GM23338 (cell line): ENCODE measurements around the gene ADAM17. TPM values are rescaled to one million over a fixed set of nuclear protein-coding genes. Genes with fewer than 3 reads are reported as not detected.

Experiments
- ATAC-seq: fragments of 200-7000 bp; cut with Tn5 transposase; 3 replicates; pipeline ENCODE4 v1.9.1; 2020
- DNase-seq: peaks from one replicate; pipeline ENCODE4 v3.0.0-alpha.2; 2015; ENCODE audit warnings: low spot score
- H2AFZ ChIP-seq: fragments of 200-600 bp; sonication (generic); 2 replicates; pipeline ENCODE4 v1.8.0; 2016; ENCODE audit warnings: antibody characterized with exemption, mild to moderate bottlenecking, moderate library complexity
- H3F3A ChIP-seq: fragments of 200-600 bp; sonication (generic); replicated peaks from 2 replicates; pipeline ENCODE4 v1.8.0; 2017; ENCODE audit warnings: antibody characterized with exemption, mixed run types, low read depth
- H3K27ac ChIP-seq: fragments of 200-600 bp; sonication (generic); 2 replicates; pipeline ENCODE4 v1.6.1; 2016; ENCODE audit warnings: low read depth
- H3K27me3 ChIP-seq: fragments of 200-600 bp; sonication (generic); 2 replicates; pipeline ENCODE4 v1.8.0; 2016; ENCODE audit warnings: mild to moderate bottlenecking, mixed run types, moderate library complexity; ENCODE audit not compliant: insufficient read depth
- H3K36me3 ChIP-seq: fragments of 200-600 bp; sonication (generic); 2 replicates; pipeline ENCODE4 v1.8.0; 2016; ENCODE audit warnings: mild to moderate bottlenecking; ENCODE audit not compliant: insufficient read depth
- H3K4me1 ChIP-seq: fragments of 200-600 bp; sonication (generic); 2 replicates; pipeline ENCODE4 v1.8.0; 2016; ENCODE audit warnings: mild to moderate bottlenecking, moderate library complexity; ENCODE audit not compliant: insufficient read depth
- H3K4me2 ChIP-seq: fragments of 200-600 bp; sonication (generic); 2 replicates; pipeline ENCODE4 v1.7.1; 2017; ENCODE audit warnings: mixed run types
- H3K4me3 ChIP-seq: fragments of 200-600 bp; sonication (generic); 2 replicates; pipeline ENCODE4 v1.6.1; 2016; ENCODE audit warnings: mixed run types
- H3K79me2 ChIP-seq: fragments of 200-600 bp; sonication (generic); replicated peaks from 2 replicates; pipeline ENCODE4 v1.8.0; 2017; ENCODE audit warnings: mild to moderate bottlenecking; ENCODE audit not compliant: insufficient read depth
- H3K9me2 ChIP-seq: fragments of 200-600 bp; sonication (generic); 2 replicates; pipeline ENCODE4 v1.8.0; 2017; ENCODE audit not compliant: insufficient read depth
- H4K20me1 ChIP-seq: fragments of 200-600 bp; sonication (generic); replicated peaks from 2 replicates; pipeline ENCODE4 v1.8.0; 2017; ENCODE audit warnings: mild to moderate bottlenecking; ENCODE audit not compliant: insufficient read depth
- H3K27ac Mint-ChIP-seq: 2 replicates; pipeline ENCODE4 v1.8.0; 2020; ENCODE audit warnings: inconsistent platforms, mild to moderate bottlenecking, moderate library complexity, mixed read lengths
- H3K27me3 Mint-ChIP-seq: 3 replicates; pipeline ENCODE4 v1.8.0; 2022; ENCODE audit warnings: low read depth, mild to moderate bottlenecking, moderate library complexity, mixed read lengths, inconsistent platforms; ENCODE audit not compliant: insufficient read depth, poor library complexity
- H3K36me3 Mint-ChIP-seq: 3 replicates; pipeline ENCODE4 v1.8.0; 2021; ENCODE audit warnings: low read depth, mild to moderate bottlenecking, inconsistent platforms, moderate library complexity, mixed read lengths
- H3K4me1 Mint-ChIP-seq: 3 replicates; pipeline ENCODE4 v1.8.0; 2020; ENCODE audit warnings: mild to moderate bottlenecking, inconsistent platforms, mixed read lengths
- H3K4me3 Mint-ChIP-seq: 3 replicates; pipeline ENCODE4 v1.8.0; 2021; ENCODE audit warnings: moderate library complexity, mild to moderate bottlenecking, inconsistent platforms, mixed read lengths
- H3K9me3 Mint-ChIP-seq: 3 replicates; pipeline ENCODE4 v1.8.0; 2020; ENCODE audit warnings: moderate library complexity, mild to moderate bottlenecking, inconsistent platforms, mixed read lengths
- CREB1 ChIP-seq: fragments of 250-450 bp; sonication (Bioruptor Pico); IDR thresholded peaks from 2 replicates; pipeline ENCODE4 v1.5.0; 2020; ENCODE audit warnings: low read depth, mild to moderate bottlenecking, moderate library complexity
- EZH2 ChIP-seq: fragments of 200-600 bp; sonication (generic); IDR thresholded peaks from one replicate; pipeline ENCODE4 v1.8.0; 2017; ENCODE audit warnings: antibody characterized with exemption, mild to moderate bottlenecking, low read depth; ENCODE audit not compliant: unreplicated experiment
- JUNB ChIP-seq: IDR thresholded peaks from one replicate; pipeline ENCODE4 v1.6.1; 2016; ENCODE audit warnings: antibody characterized with exemption; ENCODE audit not compliant: unreplicated experiment
- NANOG ChIP-seq: IDR thresholded peaks from 2 replicates; pipeline ENCODE4 v1.6.1; 2016; ENCODE audit warnings: antibody characterized with exemption, borderline replicate concordance
- STAT1 ChIP-seq: IDR thresholded peaks from one replicate; pipeline ENCODE4 v1.6.1; 2016; ENCODE audit warnings: antibody characterized with exemption; ENCODE audit not compliant: unreplicated experiment
- ZNF114 ChIP-seq: fragments of 250-450 bp; sonication (Bioruptor Pico); IDR thresholded peaks from 2 replicates; pipeline ENCODE4 v1.5.0; 2020; ENCODE audit warnings: mild to moderate bottlenecking, moderate library complexity
- polyA plus RNA-seq: library from polyadenylated mRNA; unstranded; fragments of >200 nt; fragmentation: Nextera tagmentation; extraction: Ambion mirVana; gene quantifications from 2 replicates; pipeline ENCODE4 v1.2.1, GENCODE V29; 2016
- total RNA-seq: library from RNA; depleted of rRNA; stranded (reverse); fragments of >200 nt; shearing (Covaris generic); gene quantifications from 2 replicates; pipeline ENCODE4 v1.2.3, GENCODE V29; 2014
- TF ChIP-seq, protein P1 (sequence below), 2 experiments: fragments of 200-600 bp in 1 of 2; sonication (generic) in 1 of 2; conservative IDR thresholded peaks; 2 replicates each; pipeline versions ENCODE4 v1.5.1 to v1.6.1; 2016 to 2017; ENCODE audit warnings: antibody characterized with exemption in 2 of 2, low read depth in 2 of 2, mild to moderate bottlenecking in 2 of 2, moderate library complexity in 1 of 2
- TF ChIP-seq, protein P2 (sequence below): fragments of 250-450 bp; sonication (Bioruptor Pico); IDR thresholded peaks from 2 replicates; pipeline ENCODE4 v1.5.0; 2020; ENCODE audit warnings: mild to moderate bottlenecking, moderate library complexity
- TF ChIP-seq, protein P3 (sequence below): IDR thresholded peaks from one replicate; pipeline ENCODE4 v1.6.1; 2018; ENCODE audit warnings: antibody characterized with exemption; ENCODE audit not compliant: unreplicated experiment

ADAM17 gene
- total and polyA plus RNA-seq, 2 experiments from 2014 or later, result 8.3 to 23.5 TPM

DNA sequence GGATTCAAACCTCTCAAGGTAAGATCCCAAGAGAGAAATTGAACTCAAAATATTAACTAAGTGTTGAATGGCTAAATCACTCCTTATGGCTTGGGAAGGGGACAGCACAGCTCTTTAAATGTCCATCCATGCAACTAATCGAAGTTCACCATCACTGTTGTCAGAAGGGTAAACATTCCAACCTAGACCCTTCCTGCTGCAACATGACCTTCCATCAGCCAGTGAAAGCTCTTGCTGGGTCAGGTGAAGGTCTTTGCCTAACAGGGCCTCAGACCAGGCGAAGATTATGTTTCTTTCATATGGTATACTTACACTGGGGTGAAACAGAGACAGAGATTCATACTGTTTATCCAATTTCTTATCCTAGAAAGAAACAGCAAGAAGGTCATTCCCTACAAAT, 64.8 kb downstream of the ADAM17 start (continued):
- TF ChIP-seq, protein P1, sequence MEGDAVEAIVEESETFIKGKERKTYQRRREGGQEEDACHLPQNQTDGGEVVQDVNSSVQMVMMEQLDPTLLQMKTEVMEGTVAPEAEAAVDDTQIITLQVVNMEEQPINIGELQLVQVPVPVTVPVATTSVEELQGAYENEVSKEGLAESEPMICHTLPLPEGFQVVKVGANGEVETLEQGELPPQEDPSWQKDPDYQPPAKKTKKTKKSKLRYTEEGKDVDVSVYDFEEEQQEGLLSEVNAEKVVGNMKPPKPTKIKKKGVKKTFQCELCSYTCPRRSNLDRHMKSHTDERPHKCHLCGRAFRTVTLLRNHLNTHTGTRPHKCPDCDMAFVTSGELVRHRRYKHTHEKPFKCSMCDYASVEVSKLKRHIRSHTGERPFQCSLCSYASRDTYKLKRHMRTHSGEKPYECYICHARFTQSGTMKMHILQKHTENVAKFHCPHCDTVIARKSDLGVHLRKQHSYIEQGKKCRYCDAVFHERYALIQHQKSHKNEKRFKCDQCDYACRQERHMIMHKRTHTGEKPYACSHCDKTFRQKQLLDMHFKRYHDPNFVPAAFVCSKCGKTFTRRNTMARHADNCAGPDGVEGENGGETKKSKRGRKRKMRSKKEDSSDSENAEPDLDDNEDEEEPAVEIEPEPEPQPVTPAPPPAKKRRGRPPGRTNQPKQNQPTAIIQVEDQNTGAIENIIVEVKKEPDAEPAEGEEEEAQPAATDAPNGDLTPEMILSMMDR (conservative IDR thresholded peaks at IDR 0.05; ENCODE audit: low read depth in 2 of 2), result no peak

DNA sequence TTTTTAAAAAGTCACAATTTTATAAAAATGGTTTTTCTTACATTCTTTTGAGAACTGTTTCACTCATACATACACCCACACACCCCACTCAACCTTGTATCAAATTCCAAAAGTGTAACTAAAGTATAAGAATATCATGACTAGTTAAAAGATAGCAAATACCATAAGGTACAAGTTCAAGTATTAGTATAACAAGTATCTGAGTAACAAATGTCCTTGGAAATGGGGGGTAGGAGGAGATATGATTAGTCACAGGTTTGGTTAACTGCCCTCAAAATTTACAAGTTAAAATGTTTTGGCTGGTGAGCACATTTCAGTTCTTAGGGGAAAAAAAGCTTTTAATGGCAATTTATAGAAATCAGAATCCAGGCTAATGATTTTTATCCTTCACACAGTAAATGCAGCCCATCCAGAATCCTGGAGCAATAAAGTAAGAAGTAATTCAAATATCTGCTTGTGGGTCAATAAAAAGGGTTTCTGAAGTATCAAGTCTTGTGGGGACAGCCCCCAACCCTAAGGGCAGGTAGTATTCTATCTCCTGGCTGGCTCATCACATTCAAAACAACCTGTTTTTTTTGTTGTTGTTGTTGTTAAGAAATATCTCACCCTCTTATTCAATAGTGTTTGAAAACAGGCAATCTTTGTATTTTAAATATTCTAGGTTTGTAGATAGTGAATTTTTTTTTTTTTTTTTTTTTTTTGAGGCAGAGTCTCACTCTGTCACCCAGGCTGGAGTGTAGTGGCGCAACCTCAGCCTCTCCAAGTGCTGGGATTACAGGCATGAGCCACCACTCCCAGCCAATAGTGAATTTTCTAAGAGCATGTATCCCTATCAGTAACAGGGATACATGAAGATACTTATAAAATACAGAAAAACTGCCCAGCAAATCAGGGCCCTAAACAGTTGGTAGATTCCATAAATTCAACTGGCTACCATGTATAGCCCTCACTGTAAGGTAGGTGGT, 66.8 kb downstream of the ADAM17 start:
- Histone ChIP-seq H3K27me3 (no peaks in the 10 kb centered on the region), H4K20me1 (no peaks in the 10 kb centered on the region; the same call in 1 of the 2 replicates), H3K4me3 (no peak overlapping the region), H2AFZ (no peak overlapping the region), H3K4me2 (no peak overlapping the region), H3K36me3 (peaks cover 34% of the 10 kb centered on the region), H3K9me2 (no peaks in the 10 kb centered on the region), H3K79me2 (no peaks in the 10 kb centered on the region), H3K4me1 (no peaks in the 10 kb centered on the region), H3K27ac (no peak overlapping the region), H3F3A (no peaks in the 10 kb centered on the region)
- Mint-ChIP-seq H3K9me3 (no peaks in the 10 kb centered on the region), H3K4me1 (no peaks in the 10 kb centered on the region), H3K36me3 (peaks cover 75% of the 10 kb centered on the region), H3K27ac (no peak overlapping the region), H3K27me3 (peaks cover 6% of the 10 kb centered on the region), H3K4me3 (no peak overlapping the region)
- ATAC-seq (no peak), DNase-seq (no peak)
- TF ChIP-seq CREB1 (CRISPR knock-in tag), result no peak
- TF ChIP-seq, protein P2, sequence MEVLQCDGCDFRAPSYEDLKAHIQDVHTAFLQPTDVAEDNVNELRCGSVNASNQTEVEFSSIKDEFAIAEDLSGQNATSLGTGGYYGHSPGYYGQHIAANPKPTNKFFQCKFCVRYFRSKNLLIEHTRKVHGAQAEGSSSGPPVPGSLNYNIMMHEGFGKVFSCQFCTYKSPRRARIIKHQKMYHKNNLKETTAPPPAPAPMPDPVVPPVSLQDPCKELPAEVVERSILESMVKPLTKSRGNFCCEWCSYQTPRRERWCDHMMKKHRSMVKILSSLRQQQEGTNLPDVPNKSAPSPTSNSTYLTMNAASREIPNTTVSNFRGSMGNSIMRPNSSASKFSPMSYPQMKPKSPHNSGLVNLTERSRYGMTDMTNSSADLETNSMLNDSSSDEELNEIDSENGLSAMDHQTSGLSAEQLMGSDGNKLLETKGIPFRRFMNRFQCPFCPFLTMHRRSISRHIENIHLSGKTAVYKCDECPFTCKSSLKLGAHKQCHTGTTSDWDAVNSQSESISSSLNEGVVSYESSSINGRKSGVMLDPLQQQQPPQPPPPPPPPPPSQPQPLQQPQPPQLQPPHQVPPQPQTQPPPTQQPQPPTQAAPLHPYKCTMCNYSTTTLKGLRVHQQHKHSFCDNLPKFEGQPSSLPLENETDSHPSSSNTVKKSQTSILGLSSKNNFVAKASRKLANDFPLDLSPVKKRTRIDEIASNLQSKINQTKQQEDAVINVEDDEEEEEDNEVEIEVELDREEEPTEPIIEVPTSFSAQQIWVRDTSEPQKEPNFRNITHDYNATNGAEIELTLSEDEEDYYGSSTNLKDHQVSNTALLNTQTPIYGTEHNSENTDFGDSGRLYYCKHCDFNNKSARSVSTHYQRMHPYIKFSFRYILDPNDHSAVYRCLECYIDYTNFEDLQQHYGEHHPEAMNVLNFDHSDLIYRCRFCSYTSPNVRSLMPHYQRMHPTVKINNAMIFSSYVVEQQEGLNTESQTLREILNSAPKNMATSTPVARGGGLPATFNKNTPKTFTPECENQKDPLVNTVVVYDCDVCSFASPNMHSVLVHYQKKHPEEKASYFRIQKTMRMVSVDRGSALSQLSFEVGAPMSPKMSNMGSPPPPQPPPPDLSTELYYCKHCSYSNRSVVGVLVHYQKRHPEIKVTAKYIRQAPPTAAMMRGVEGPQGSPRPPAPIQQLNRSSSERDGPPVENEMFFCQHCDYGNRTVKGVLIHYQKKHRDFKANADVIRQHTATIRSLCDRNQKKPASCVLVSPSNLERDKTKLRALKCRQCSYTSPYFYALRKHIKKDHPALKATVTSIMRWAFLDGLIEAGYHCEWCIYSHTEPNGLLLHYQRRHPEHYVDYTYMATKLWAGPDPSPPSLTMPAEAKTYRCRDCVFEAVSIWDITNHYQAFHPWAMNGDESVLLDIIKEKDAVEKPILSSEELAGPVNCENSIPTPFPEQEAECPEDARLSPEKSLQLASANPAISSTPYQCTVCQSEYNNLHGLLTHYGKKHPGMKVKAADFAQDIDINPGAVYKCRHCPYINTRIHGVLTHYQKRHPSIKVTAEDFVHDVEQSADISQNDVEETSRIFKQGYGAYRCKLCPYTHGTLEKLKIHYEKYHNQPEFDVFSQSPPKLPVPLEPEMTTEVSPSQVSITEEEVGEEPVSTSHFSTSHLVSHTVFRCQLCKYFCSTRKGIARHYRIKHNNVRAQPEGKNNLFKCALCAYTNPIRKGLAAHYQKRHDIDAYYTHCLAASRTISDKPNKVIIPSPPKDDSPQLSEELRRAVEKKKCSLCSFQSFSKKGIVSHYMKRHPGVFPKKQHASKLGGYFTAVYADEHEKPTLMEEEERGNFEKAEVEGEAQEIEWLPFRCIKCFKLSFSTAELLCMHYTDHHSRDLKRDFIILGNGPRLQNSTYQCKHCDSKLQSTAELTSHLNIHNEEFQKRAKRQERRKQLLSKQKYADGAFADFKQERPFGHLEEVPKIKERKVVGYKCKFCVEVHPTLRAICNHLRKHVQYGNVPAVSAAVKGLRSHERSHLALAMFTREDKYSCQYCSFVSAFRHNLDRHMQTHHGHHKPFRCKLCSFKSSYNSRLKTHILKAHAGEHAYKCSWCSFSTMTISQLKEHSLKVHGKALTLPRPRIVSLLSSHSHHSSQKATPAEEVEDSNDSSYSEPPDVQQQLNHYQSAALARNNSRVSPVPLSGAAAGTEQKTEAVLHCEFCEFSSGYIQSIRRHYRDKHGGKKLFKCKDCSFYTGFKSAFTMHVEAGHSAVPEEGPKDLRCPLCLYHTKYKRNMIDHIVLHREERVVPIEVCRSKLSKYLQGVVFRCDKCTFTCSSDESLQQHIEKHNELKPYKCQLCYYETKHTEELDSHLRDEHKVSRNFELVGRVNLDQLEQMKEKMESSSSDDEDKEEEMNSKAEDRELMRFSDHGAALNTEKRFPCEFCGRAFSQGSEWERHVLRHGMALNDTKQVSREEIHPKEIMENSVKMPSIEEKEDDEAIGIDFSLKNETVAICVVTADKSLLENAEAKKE (CRISPR knock-in tag), result no peak
- TF ChIP-seq, protein P3, sequence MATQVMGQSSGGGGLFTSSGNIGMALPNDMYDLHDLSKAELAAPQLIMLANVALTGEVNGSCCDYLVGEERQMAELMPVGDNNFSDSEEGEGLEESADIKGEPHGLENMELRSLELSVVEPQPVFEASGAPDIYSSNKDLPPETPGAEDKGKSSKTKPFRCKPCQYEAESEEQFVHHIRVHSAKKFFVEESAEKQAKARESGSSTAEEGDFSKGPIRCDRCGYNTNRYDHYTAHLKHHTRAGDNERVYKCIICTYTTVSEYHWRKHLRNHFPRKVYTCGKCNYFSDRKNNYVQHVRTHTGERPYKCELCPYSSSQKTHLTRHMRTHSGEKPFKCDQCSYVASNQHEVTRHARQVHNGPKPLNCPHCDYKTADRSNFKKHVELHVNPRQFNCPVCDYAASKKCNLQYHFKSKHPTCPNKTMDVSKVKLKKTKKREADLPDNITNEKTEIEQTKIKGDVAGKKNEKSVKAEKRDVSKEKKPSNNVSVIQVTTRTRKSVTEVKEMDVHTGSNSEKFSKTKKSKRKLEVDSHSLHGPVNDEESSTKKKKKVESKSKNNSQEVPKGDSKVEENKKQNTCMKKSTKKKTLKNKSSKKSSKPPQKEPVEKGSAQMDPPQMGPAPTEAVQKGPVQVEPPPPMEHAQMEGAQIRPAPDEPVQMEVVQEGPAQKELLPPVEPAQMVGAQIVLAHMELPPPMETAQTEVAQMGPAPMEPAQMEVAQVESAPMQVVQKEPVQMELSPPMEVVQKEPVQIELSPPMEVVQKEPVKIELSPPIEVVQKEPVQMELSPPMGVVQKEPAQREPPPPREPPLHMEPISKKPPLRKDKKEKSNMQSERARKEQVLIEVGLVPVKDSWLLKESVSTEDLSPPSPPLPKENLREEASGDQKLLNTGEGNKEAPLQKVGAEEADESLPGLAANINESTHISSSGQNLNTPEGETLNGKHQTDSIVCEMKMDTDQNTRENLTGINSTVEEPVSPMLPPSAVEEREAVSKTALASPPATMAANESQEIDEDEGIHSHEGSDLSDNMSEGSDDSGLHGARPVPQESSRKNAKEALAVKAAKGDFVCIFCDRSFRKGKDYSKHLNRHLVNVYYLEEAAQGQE, result no peak
- no peak for TF ChIP-seq EZH2
- no peak for TF ChIP-seq NANOG
- TF ChIP-seq, protein P1 (conservative IDR thresholded peaks at IDR 0.05; ENCODE audit: low read depth in 2 of 2), result no peak
- no peak for TF ChIP-seq JUNB
- TF ChIP-seq ZNF114, result no peak
- TF ChIP-seq STAT1, result no peak
